IPS-NIHi7 (cell line): ENCODE results near the gene P2RY11.

Experiments
- DNase-seq: peaks from one replicate; pipeline ENCODE4 v3.0.0; 2012; ENCODE audit warnings: mixed read lengths; ENCODE audit errors: extremely low spot score

The P2RY11 gene

DNA sequence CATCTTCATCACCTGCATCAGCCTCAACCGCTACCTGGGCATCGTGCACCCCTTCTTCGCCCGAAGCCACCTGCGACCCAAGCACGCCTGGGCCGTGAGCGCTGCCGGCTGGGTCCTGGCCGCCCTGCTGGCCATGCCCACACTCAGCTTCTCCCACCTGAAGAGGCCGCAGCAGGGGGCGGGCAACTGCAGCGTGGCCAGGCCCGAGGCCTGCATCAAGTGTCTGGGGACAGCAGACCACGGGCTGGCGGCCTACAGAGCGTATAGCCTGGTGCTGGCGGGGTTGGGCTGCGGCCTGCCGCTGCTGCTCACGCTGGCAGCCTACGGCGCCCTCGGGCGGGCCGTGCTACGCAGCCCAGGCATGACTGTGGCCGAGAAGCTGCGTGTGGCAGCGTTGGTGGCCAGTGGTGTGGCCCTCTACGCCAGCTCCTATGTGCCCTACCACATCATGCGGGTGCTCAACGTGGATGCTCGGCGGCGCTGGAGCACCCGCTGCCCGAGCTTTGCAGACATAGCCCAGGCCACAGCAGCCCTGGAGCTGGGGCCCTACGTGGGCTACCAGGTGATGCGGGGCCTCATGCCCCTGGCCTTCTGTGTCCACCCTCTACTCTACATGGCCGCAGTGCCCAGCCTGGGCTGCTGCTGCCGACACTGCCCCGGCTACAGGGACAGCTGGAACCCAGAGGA is 2.6 kb downstream of the P2RY11 start:
- no peak for DNase-seq

GRCh38 chr19:10114651-10115391 is 3.3 kb downstream of the P2RY11 start:
- no peak for DNase-seq

DNA sequence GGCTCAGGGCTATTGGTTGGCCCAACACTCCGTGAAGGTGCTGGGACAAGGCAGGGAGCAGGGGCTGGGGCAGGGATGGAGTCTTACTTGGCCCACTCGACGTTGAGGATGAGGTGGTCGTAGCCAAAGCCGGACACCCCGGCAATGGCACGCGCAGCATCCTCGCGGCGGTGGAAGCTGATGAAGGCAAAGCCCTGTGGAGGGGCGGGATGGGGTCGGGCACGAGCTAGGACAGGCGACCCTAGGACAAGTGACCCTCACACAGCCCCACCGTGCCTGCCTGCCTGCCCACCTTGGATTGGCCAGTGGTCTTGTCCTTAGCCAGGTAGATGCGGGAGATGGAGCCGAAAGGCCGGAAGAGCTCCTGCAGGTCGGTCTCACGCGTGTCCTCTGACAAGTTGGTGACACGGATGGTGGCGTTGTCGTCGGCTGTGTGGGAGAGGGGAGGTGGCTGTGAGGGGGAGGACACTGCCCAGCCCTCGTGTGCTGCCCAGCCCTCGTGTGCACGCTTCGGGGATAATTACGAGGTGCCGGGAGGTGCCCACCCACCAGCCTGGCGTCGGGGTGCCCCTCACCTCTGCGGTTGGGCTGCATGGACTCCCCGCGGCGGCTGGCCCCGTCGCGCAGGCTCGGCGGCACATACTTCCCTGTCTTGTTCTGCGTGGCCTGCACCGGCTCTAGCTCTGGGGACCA is 4.0 kb downstream of the P2RY11 start:
- no peak for DNase-seq

DNA sequence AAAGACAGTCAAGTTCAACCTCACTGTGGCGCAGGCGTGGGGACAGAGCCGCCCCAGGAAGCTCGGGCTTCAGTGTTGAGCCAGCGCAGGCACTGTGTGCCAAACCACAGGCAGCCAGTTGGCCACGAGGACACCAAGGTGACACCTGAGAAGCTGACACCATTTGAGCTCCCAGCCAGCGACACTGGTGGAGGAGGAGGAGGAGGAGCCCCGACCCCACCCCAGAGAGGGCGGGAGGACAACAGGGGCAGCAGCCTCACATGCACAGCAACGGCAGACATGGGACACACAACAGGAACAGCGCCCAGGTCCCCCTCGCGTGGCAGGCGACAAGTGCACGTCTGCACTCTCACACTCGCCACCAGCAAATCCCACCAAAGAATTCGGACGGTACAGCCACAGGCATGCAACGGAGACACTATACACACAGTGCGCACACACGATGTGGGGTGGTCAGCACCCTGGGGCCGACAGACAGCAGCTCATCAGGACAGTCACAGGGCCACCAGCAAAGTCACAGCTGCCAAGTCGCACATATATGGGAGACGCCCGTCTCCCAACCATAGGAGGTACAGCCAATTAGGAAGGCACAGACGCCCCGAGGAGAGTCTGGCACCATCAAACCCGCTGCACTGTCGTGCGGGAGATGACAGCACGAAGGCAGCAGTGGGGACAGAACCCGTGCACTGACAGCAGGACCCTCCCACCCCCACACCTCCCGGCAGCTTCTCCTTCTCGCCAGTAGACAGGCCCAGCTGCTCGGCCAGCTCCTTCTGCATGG is 4.8 kb downstream of the P2RY11 start:
- DNase-seq: no peak

GRCh38 chr19:10116866-10117616 is 5.5 kb downstream of the P2RY11 start:
- DNase-seq: no peak

- no peak for DNase-seq
These were observed 7.5 kb downstream of the P2RY11 start for GRCh38 chr19:10118960-10119359.

DNA sequence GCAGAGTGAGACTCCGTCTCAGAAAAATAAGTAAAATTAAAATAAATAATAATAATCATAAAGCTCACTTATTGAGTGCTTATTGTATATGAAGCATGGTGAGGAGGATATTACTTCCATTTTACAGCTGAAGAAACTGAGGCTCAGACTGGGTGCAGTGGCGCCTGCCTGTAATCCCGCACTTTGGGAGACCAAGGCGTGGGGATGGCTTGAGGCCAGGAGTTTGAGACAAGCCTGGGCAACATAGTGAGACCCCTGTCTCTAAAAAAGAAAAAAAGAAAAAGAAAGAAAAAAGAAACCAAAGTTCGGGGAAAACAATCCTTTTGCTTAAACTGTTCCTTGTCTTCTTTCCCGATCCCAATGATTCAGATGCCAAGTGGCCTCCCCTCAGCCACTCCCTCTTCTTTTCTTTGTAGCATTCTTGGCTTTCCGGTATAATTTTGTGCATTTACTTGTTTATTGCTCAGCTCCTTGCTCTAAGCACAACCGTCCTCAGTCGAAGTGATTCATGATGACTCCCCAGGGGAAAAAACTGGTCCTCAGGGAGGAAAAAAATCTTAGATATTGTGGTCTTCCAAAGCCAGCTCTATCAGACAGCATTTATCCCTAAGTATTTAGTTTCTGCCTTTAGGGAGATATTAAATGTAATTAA is 9.2 kb downstream of the P2RY11 start:
- no peak for DNase-seq

GRCh38 chr19:10122045-10122444 is 10.6 kb downstream of the P2RY11 start:
- DNase-seq: no peak

DNA sequence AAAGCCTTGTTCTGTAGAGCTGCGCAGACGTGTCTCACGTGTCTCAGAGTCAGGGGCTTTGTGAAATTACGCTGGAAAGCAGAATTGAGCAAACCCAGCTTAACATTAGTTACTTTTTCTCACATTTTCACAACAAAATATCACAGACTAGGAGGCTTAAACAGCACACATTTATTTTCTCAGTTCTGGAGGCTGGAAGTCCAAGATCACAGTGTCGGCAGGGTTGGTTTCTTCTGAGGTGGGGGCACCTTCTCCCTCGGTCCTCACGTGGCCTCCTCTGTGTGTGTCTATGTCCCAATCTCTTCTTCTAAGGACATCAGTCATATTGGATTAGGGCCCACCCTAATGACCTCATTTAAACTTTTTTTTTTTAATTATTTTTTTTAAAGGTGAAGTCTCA is 12.9 kb downstream of the P2RY11 start:
- DNase-seq: no peak

- no peak for DNase-seq
These were observed 14.7 kb downstream of the P2RY11 start for GRCh38 chr19:10126213-10126639.

DNA sequence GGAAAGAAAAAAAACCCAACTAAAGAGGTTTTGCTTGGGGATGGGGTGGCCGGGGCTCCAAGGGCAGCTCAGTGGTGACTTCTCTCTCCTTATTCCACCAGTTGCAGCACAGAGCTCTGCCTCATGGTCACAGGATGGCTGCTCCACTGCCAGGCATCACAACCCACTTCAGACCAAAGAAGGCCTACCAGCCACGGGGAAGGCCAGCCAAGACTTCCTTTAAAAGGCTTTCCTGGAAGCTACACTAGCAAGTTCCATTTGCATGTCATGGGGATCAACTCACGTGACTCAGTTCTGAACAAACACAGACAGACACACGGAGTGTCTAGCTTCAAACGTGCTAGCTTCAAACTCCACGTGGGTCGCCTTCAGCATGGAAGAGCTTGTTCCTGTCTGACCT is 21.4 kb downstream of the P2RY11 start:
- no peak for DNase-seq

- DNase-seq: no peak
These were observed 22.1 kb downstream of the P2RY11 start for GRCh38 chr19:10133596-10133995.

- DNase-seq: no peak
These were observed 22.5 kb downstream of the P2RY11 start for GRCh38 chr19:10134040-10134439.

- DNase-seq: no peak
These were observed 24.2 kb downstream of the P2RY11 start for GRCh38 chr19:10135551-10136334.

- DNase-seq: no peak
These were observed 25.4 kb downstream of the P2RY11 start for GRCh38 chr19:10136936-10137335.

DNA sequence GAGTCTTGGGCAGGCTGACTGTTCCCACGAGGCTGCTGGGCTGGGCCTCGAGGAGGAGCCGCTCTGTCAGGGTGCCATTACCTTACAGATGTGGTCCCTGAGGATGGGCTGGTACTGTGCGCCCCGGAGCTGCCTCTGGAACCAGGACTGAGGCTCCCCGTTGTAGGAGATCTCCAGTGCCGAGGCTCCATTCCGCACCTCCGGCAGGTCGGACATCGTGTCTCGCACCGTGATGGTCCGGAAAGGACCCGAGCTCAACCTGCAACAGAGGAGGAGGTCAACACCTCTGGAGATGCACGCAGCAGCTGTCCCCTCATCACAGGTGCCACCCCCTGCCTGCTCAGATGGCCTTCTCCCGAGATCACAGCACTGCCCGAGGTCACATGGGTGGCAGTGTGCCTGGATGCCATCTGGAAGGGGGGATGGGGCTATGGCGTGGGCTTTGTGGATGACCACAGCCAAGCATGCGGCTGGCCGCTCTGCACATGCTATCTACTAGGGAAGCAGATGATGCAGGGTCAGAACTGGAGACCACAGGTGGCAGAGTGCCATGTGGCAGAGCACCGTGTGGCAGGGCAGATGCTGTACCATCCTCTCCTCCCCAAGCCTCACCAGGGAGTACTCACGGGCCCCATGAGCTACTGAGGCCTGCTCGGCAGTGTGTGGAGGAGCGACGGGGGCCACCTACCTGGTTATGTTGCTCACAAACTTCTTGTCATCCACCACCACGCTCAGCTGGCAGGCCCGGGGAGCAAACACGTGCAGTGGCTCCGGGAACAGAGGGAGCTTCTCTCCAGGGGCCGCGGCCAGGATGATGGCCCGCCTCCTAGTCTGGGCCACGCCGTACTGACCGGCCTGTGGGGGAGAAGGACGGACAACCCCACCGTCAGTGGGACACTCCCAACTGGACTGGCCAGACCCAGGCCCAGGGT is 26.5 kb downstream of the P2RY11 start:
- no peak for DNase-seq

DNA sequence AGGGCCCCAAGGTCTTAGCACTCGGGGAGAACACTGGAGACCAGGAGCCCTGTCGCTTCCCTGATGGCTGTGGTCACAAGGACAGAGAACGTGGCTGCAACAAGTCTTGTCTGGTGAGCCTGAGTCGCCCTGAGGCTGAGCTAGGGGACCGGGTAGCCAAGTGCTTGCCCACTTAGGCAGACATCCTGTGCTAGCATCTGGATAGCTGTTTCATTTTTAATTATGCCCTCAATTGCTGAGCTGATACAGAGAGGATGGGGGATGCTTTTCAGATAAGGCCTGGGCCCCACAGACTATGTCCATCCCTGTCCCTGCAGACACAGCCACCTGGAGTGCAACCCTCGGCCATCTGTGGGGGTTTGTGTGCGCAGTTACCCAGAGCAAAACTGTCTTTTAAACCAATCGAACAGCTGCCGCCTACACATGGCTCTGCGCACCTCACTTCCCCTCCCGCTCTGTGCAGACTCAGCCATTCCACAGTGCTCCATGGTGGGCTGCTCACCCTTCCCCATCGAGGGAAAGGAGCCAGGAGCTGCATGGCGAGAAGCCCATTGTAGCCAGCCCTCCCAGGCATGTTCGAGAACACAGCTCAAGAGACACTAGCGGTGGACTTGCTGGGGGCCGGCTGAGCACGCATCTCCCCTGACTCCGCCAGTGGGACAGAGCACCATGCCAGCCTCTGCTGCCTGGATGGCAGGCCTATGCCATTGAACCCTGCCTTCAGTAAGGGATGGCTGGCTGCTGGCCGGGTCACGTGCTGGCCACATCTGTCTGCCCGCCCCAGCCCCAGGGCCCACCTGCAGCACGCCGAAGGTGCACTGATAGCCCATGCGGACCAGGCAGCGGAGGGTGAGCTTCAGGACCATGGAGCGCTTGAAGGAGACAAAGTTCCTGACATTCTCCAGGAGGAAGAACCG is 27.6 kb downstream of the P2RY11 start:
- no peak for DNase-seq

DNA sequence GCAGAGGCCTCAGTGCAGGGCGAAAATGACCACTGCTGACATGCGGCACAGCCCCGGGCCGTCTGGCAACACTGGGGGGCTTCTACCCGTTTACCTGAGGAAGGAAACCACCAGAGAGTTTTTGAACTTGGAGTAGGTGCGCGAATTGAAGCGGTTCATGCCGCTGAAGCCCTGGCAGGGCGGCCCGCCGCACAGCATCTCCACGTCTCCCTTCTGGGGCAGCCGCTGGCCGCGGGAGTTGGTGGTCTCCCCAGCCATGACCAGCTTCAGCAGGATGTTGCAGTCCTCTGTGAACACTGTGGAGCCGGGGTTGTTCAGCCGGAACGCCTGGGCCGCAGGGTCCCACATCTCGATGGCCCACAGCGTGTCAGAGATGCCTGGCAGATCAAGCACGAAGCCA is 28.5 kb downstream of the P2RY11 start:
- DNase-seq: no peak
